ENCODE data around the gene COL6A2. TPM values are rescaled to one million over a fixed set of nuclear protein-coding genes. Genes with fewer than 3 reads are reported as not detected.

The COL6A2 gene
- total RNA-seq, 2 donors from 2014 or later: 198 to 474 TPM

DNA sequence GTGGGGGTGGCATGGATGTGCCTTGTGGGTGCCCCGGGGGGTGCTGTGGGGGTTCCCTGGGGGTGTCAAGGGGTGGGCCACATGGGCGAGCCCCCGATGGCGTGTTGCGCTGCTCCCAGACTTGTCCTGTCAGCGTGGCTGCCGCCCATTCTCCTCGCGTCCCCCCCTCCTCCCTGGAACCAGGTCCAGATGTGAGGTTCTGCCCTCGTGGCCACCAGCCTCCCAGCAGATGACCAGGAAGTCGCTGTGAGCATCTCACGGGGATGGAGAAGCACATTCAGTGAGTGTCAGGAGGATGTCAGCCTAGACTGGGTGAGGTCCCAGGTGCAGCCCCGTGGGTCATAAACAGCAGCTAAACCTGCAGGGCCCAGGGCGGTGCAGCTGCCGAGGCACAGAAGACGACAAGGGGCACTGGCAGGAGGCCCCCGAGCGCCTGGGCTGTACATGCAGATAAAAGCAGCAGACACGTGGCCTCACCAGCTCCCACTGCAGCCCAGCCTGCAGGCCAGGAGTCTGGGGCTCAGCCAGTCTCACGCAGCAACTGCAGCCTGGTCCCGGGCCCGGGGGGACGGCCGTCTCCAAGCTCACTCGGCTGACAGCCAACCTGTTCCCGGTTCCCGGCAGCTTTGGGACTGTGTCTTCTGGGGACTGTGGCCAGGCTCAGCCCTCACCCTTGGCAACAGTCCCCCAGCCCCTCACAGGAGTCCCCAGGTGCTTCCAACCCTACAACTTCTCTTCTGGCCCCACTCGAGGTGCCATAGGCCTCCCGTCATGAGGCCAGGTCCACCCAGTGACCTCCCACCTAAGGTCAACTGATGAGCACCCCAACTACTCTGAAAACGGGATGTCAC lies 17.5 kb upstream of the COL6A2 start:
- Histone ChIP-seq H3K27me3 (replicated peaks; ENCODE audit: insufficient read depth) (no peaks in the 10 kb centered on the region), H3K4me1 (replicated peaks) (no peaks in the 10 kb centered on the region), H3K27ac (peak overlapping the region in 1 of 2 donors; percentile 74), H3K9me3 (no peaks in the 10 kb centered on the region), H3K4me3 (no peak overlapping the region), H3K36me3 (no peaks in the 10 kb centered on the region)
- TF ChIP-seq POLR2AphosphoS5 (IDR thresholded peaks at IDR 0.05): no peak
- 56% methylated on average over 23 of the region's 30 CpGs for WGBS
- no peak for DNase-seq (ENCODE audit: low spot score)
- intact Hi-C loops (cut with DNase I): no loop called here

DNA sequence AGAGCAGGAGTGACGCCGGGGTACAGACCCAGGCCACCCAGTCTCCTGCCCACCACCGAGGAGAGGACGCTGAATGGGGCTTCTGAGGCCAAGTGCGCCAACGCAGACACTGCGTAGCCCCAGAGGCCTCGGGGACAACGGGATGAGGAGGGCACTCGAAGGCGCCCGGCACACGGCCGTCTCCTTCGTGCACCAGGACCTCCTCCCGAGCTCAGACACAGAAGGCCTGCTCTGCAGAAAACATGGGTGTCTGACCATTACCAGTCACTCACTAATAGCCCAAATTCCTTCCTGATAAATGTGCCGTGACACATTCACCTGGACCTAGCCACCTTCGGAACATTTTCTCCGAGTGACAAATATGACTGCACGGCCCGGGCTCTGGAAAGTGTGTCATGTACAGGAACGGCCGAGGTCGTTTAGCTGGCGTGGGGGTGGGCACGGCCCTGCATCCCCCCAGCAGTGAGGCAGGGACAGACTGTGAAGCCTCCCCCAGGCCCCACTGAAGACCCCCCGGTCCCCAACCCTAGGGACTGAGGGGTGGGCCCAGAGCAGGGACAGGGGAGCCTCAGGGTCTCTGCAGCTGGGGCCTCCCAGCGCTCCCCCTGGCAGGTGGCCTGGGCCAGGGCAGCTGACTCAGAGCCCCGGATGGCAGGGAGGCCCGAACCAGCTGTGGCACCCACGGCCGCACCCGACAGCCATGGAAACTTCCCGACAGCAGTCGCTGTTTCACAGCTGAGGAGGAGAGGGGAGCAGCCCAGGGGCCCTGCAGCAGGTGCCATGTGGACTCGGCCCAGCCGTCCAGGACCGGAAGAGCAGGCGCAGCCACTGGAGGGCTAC lies 16.7 kb upstream of the COL6A2 start:
- 82% methylated on average over 26 of the region's 39 CpGs for WGBS
- no peak overlapping the region for H3K4me3 ChIP-seq
- no peaks in the 10 kb centered on the region for H3K9me3 ChIP-seq
- TF ChIP-seq POLR2AphosphoS5 (IDR thresholded peaks at IDR 0.05) (no peak), POLR2A (IDR thresholded peaks at IDR 0.05) (no peak)
- TF ChIP-seq, protein P1, sequence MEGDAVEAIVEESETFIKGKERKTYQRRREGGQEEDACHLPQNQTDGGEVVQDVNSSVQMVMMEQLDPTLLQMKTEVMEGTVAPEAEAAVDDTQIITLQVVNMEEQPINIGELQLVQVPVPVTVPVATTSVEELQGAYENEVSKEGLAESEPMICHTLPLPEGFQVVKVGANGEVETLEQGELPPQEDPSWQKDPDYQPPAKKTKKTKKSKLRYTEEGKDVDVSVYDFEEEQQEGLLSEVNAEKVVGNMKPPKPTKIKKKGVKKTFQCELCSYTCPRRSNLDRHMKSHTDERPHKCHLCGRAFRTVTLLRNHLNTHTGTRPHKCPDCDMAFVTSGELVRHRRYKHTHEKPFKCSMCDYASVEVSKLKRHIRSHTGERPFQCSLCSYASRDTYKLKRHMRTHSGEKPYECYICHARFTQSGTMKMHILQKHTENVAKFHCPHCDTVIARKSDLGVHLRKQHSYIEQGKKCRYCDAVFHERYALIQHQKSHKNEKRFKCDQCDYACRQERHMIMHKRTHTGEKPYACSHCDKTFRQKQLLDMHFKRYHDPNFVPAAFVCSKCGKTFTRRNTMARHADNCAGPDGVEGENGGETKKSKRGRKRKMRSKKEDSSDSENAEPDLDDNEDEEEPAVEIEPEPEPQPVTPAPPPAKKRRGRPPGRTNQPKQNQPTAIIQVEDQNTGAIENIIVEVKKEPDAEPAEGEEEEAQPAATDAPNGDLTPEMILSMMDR (IDR thresholded peaks at IDR 0.05): no peak
- no peak for DNase-seq (ENCODE audit: low spot score)
- no peaks in the 10 kb centered on the region for H3K4me1 ChIP-seq (replicated peaks)
- peak overlapping the region in 1 of 2 donors; percentile 74 for H3K27ac ChIP-seq
- H3K36me3 ChIP-seq: no peaks in the 10 kb centered on the region
- intact Hi-C loops (cut with DNase I): no loop called here
- no peaks in the 10 kb centered on the region for H3K27me3 ChIP-seq (replicated peaks; ENCODE audit: insufficient read depth)

DNA sequence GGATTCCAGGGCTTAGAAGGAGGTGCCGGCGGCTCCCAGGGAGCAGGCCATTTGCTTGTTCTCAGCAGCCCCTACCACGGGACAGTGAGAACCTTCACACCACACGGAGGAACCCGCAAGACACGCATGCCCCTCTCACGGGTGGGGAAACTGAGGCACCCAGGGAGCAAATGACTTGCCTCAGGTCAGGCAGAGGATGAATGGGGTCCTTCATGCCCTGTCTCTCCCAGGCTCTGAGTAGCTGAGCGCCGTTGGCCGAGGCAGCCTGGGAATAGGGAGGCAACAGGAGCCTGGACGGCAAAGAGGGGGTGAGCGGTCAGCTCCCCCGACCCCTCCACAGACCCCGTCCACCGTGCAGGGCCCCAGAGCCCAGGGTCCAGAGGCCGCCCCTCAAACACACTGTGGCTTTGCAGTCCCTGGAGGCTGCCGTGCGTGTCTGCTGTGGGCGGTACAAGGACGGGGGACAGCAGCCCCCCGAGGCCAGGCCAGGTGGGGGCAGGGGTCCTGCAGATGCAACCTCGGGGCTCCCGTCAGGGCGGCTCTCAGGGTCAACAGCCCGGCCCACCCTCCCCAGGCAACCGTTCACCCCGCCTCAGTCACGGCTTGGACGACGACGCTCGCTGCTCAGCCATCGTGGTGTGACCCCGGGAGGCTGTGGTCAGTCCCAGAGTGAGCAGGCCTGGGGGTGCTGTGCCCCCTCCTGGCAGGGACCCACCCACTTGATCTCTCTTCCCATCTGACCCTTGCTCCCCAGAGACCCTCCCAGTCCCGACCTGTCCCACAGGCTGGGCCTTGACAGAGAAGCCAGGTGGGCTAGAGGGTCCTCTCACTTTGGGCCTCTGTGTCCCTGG lies 15.8 kb upstream of the COL6A2 start:
- Histone ChIP-seq H3K27me3 (replicated peaks; ENCODE audit: insufficient read depth) (no peaks in the 10 kb centered on the region), H3K4me3 (no peak overlapping the region), H3K9me3 (no peaks in the 10 kb centered on the region), H3K36me3 (no peaks in the 10 kb centered on the region), H3K27ac (peak overlapping the region in 1 of 2 donors; percentile 74), H3K4me1 (replicated peaks) (no peaks in the 10 kb centered on the region)
- WGBS: 89% methylated on average over 29 of the region's 35 CpGs
- DNase-seq (ENCODE audit: low spot score): no peak
- TF ChIP-seq, protein P1 (IDR thresholded peaks at IDR 0.05): no peak
- TF ChIP-seq POLR2A (IDR thresholded peaks at IDR 0.05) (no peak), POLR2AphosphoS5 (IDR thresholded peaks at IDR 0.05) (no peak)
- intact Hi-C loops (cut with DNase I): no loop called here

DNA sequence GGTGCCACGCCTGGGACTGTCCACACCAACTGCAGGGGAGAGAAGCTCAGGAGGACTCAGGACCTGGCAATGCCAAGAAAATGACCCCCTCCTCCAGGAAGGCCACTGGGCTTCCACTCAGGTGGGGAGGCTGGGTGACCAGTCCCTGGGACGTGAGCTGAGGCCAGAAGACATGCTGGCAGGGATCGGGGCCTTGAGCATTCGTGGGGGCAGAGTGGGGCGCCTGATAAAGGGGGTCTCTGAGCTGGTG lies 15.3 kb upstream of the COL6A2 start:
- WGBS: 95% methylated on average over 5 of the region's 5 CpGs
- Histone ChIP-seq H3K27me3 (replicated peaks; ENCODE audit: insufficient read depth) (no peaks in the 10 kb centered on the region), H3K4me1 (replicated peaks) (no peaks in the 10 kb centered on the region), H3K27ac (peak overlapping the region in 1 of 2 donors; percentile 74), H3K4me3 (no peak overlapping the region), H3K9me3 (no peaks in the 10 kb centered on the region), H3K36me3 (no peaks in the 10 kb centered on the region)
- intact Hi-C loops (cut with DNase I): no loop called here
- no peak for DNase-seq (ENCODE audit: low spot score)
- TF ChIP-seq, protein P1 (IDR thresholded peaks at IDR 0.05): no peak
- no peak for TF ChIP-seq POLR2A (IDR thresholded peaks at IDR 0.05)

All from prostate gland (tissue), 2 donors.